ENCODE results near the gene PFKFB4.

PFKFB4 gene

DNA sequence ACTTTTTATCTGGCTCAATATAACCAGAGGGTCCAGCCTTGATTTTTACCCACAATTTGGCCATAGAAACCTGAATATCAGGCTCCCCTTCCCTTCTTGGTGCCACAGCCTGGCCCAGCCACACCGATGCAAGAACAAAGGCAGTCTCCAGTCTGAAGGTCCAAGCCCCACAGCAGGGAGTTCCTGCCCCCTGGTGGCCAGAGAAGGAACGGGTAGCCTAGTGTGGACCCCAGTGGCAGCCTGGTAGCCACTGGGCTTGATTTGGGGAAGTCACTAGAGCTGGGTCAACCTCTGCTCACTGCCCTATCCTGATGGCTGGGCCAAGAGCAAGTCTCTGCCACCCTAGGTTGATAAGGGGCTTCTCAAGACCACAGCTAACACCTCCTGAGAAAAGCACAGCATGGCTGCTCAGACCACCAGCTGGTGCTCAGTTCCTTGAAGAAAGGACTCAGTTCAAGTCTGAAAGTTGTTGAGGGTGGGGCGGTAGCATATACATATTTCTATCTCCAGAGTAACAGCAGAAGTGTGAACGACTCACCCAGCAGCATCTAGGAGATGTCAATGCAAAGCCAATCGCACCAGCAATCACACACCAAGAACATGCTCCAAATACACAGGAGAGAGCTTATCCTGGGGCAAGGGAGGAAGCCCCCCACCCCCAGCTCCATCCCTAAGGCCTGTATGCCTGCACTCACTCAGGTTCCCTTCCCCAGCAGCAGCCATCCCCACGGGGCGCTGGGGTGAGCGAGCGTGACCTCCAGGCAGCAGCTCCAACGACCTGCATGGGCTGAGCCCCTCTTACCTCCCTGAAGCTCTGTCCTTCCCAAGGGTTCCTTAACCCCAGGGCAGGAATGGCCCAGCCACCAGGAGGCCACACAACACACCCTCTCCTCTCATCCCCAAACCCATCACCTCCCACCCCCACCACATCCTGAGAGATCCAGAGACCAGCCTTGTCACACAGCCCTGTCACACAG is 7.6 kb downstream of the PFKFB4 start:
- Histone ChIP-seq H3K36me3 (ENCODE audit: insufficient read depth, insufficient read length, low read length) (peaks cover 44% of the 10 kb centered on the region), H3K9me3 (ENCODE audit: insufficient read depth, low read length) (no peaks in the 10 kb centered on the region), H3K9ac (ENCODE audit: insufficient read length, low read depth) (no peak overlapping the region), H3K4me1 (ENCODE audit: insufficient read depth, insufficient read length) (peaks cover 27% of the 10 kb centered on the region), H3K4me3 (ENCODE audit: insufficient read length, low read depth) (no peak overlapping the region), H3K27me3 (ENCODE audit: insufficient read depth, insufficient read length) (no peaks in the 10 kb centered on the region)
- peak; percentile 76 for DNase-seq (ENCODE audit: low read depth, low spot score)
- no peak for TF ChIP-seq YY1 (IDR thresholded peaks at IDR 0.05; ENCODE audit: insufficient read depth, insufficient read length)
- TF ChIP-seq SUZ12 (IDR thresholded peaks at IDR 0.05; ENCODE audit: extremely low read depth, insufficient read depth, insufficient read length) = no peak
- TF ChIP-seq ZNF274 (IDR thresholded peaks at IDR 0.05; ENCODE audit: low read depth, low read length) = no peak

DNA sequence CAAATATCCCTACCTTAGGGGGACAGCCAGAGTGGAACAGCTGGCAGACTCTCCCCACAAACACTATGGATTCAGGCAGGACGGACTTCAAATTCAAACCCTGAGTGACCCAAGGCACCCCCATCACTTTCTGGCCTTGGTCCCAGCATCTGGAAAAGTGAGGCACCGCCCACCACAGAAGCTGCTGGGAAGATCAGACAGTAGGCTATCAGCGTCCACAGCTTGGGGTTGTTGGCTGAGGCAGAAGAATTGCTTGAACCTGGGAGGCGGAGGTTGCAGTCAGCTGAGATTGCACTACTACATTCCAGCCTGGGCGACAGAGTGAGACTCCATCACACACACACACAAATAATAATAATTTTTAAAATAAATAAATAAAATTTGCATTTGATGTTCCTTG is 8.5 kb downstream of the PFKFB4 start:
- no peak for DNase-seq (ENCODE audit: low read depth, low spot score)

DNA sequence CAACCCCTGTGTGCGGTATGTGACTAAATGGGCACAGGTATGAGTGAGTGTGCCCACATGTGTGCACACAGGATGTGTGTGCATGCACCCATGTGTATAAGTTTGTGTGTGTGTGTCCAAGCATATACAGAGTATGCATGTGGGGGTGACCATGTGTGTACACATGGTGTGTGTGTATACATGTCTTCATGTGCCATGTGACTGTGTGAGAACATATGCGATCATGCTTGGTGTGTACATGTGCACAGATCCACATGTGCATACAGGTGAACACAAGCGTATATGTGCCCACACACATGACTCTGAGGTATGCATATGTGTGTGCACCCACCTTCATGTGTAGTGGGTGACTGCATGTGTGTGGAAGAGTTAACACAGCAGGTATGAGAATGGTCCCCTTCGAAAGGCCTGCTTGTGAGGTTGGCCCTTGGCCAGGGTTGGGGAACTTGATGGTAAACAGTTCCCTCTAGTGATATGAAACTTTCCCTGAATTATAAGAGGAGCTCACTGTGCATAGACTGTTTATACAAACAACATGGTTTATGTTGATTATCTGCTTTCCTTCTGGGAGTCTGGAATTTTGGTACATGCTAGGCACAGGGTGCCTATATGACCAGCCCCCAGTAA is 10.3 kb downstream of the PFKFB4 start:
- Histone ChIP-seq H3K9ac (ENCODE audit: insufficient read length, low read depth) (no peak overlapping the region), H3K4me3 (ENCODE audit: insufficient read length, low read depth) (no peak overlapping the region), H3K36me3 (ENCODE audit: insufficient read depth, insufficient read length, low read length) (peaks cover 37% of the 10 kb centered on the region), H3K27me3 (ENCODE audit: insufficient read depth, insufficient read length) (no peaks in the 10 kb centered on the region), H3K9me3 (ENCODE audit: insufficient read depth, low read length) (no peaks in the 10 kb centered on the region), H3K4me1 (ENCODE audit: insufficient read depth, insufficient read length) (peaks cover 20% of the 10 kb centered on the region)
- DNase-seq (ENCODE audit: low read depth, low spot score) = no peak
- TF ChIP-seq ZNF274 (IDR thresholded peaks at IDR 0.05; ENCODE audit: low read depth, low read length) (no peak), YY1 (IDR thresholded peaks at IDR 0.05; ENCODE audit: insufficient read depth, insufficient read length) (no peak), SUZ12 (IDR thresholded peaks at IDR 0.05; ENCODE audit: extremely low read depth, insufficient read depth, insufficient read length) (no peak)

More for the DNA sequence above, 8.5 kb downstream of the PFKFB4 start:
- no peak overlapping the region for H3K4me3 ChIP-seq (ENCODE audit: insufficient read length, low read depth)
- peaks cover 29% of the 10 kb centered on the region for H3K4me1 ChIP-seq (ENCODE audit: insufficient read depth, insufficient read length)
- H3K36me3 ChIP-seq (ENCODE audit: insufficient read depth, insufficient read length, low read length) = peaks cover 44% of the 10 kb centered on the region
- H3K27me3 ChIP-seq (ENCODE audit: insufficient read depth, insufficient read length) = no peaks in the 10 kb centered on the region
- H3K9me3 ChIP-seq (ENCODE audit: insufficient read depth, low read length) = no peaks in the 10 kb centered on the region
- no peak for TF ChIP-seq YY1 (IDR thresholded peaks at IDR 0.05; ENCODE audit: insufficient read depth, insufficient read length)
- no peak for TF ChIP-seq SUZ12 (IDR thresholded peaks at IDR 0.05; ENCODE audit: extremely low read depth, insufficient read depth, insufficient read length)
- TF ChIP-seq ZNF274 (IDR thresholded peaks at IDR 0.05; ENCODE audit: low read depth, low read length) = no peak
- H3K9ac ChIP-seq (ENCODE audit: insufficient read length, low read depth) = no peak overlapping the region

DNA sequence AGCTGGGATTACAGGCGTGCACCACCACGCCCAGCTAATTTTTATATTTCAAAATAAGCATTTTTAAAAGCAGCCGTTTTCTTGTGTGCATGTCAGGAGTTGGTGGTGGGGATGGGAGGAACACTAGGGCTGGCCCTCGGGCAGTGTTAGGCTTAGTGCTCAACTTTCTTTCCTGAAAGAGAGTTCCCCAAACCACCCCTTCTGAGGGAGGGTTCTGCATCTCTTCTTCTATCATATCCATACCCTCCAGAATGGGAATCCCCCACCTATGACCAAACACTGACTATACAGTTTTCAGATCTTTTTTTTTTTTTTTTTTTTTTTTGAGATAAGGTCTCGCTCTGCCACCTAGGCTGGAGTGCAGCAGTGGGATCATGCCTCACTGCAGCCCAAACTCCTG is 12.5 kb downstream of the PFKFB4 start:
- TF ChIP-seq ZNF274 (IDR thresholded peaks at IDR 0.05; ENCODE audit: low read depth, low read length) (no peak), SUZ12 (IDR thresholded peaks at IDR 0.05; ENCODE audit: extremely low read depth, insufficient read depth, insufficient read length) (no peak), YY1 (IDR thresholded peaks at IDR 0.05; ENCODE audit: insufficient read depth, insufficient read length) (no peak)
- Histone ChIP-seq H3K9me3 (ENCODE audit: insufficient read depth, low read length) (no peaks in the 10 kb centered on the region), H3K4me1 (ENCODE audit: insufficient read depth, insufficient read length) (peaks cover 9% of the 10 kb centered on the region), H3K4me3 (ENCODE audit: insufficient read length, low read depth) (no peak overlapping the region), H3K9ac (ENCODE audit: insufficient read length, low read depth) (no peak overlapping the region), H3K27me3 (ENCODE audit: insufficient read depth, insufficient read length) (no peaks in the 10 kb centered on the region), H3K36me3 (ENCODE audit: insufficient read depth, insufficient read length, low read length) (peaks cover 32% of the 10 kb centered on the region)
- DNase-seq (ENCODE audit: low read depth, low spot score) = no peak

DNA sequence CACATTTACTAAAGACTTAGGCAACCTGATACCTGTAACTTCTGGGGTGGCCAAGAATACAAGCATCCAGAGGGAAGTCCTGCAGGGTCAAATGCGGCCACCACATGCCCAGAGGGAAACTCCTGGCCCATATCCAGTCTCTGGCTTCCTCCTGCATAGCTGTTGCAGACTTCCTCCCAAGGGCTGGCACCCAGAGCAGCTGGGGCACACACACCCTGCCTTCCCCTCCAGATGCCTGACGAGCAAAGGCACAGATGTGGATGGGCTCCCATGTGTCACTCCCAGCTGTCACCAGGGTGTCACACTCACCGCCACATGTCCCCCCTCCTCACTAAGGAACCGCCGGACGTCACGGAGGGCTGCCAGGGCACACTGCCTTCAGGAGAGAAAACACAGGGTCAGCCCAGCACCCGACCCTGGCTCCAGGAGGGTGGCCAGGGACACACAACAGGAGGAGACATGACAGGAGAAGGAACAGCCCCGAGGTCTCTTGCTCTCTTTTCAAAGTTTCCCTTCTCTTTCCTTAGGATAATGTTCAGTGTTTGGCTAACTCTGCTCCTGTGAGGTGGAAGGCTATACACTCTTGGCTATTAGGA is 13.2 kb downstream of the PFKFB4 start:
- H3K4me3 ChIP-seq (ENCODE audit: insufficient read length, low read depth) = no peak overlapping the region
- peaks cover 36% of the 10 kb centered on the region for H3K36me3 ChIP-seq (ENCODE audit: insufficient read depth, insufficient read length, low read length)
- DNase-seq (ENCODE audit: low read depth, low spot score) = no peak

DNA sequence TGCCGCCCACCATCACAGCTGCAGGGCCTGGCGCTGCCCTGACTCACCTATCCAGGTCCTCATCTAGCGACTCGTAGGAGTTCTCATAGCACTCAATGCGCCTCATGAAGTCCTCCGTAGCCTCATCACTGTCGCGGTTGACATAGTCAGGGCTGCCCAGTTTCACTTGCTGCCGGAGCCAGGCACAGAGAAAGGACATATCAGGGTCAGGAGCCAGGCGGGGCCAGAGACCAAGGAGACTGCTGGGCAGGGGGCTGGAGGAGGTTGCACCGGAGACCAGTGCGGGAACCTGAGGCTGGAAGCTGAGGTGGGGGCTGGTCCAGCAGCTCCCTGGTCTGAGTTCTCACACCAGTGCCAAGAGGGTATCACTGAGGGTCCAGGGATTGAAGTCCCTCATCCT is 18.2 kb downstream of the PFKFB4 start:
- H3K4me3 ChIP-seq (ENCODE audit: insufficient read length, low read depth) = no peak overlapping the region
- DNase-seq (ENCODE audit: low read depth, low spot score) = no peak
- H3K36me3 ChIP-seq (ENCODE audit: insufficient read depth, insufficient read length, low read length) = peaks cover 49% of the 10 kb centered on the region
- no peaks in the 10 kb centered on the region for H3K27me3 ChIP-seq (ENCODE audit: insufficient read depth, insufficient read length)
- no peak for TF ChIP-seq ZNF274 (IDR thresholded peaks at IDR 0.05; ENCODE audit: low read depth, low read length)
- no peak for TF ChIP-seq SUZ12 (IDR thresholded peaks at IDR 0.05; ENCODE audit: extremely low read depth, insufficient read depth, insufficient read length)
- TF ChIP-seq YY1 (IDR thresholded peaks at IDR 0.05; ENCODE audit: insufficient read depth, insufficient read length) = no peak
- peaks cover 3% of the 10 kb centered on the region for H3K4me1 ChIP-seq (ENCODE audit: insufficient read depth, insufficient read length)
- no peaks in the 10 kb centered on the region for H3K9me3 ChIP-seq (ENCODE audit: insufficient read depth, low read length)
- H3K9ac ChIP-seq (ENCODE audit: insufficient read length, low read depth) = no peak overlapping the region

More for the DNA sequence above, 13.2 kb downstream of the PFKFB4 start:
- TF ChIP-seq YY1 (IDR thresholded peaks at IDR 0.05; ENCODE audit: insufficient read depth, insufficient read length) (no peak), ZNF274 (IDR thresholded peaks at IDR 0.05; ENCODE audit: low read depth, low read length) (no peak), SUZ12 (IDR thresholded peaks at IDR 0.05; ENCODE audit: extremely low read depth, insufficient read depth, insufficient read length) (no peak)
- Histone ChIP-seq H3K27me3 (ENCODE audit: insufficient read depth, insufficient read length) (no peaks in the 10 kb centered on the region), H3K9ac (ENCODE audit: insufficient read length, low read depth) (no peak overlapping the region), H3K4me1 (ENCODE audit: insufficient read depth, insufficient read length) (peaks cover 5% of the 10 kb centered on the region), H3K9me3 (ENCODE audit: insufficient read depth, low read length) (no peaks in the 10 kb centered on the region)

DNA sequence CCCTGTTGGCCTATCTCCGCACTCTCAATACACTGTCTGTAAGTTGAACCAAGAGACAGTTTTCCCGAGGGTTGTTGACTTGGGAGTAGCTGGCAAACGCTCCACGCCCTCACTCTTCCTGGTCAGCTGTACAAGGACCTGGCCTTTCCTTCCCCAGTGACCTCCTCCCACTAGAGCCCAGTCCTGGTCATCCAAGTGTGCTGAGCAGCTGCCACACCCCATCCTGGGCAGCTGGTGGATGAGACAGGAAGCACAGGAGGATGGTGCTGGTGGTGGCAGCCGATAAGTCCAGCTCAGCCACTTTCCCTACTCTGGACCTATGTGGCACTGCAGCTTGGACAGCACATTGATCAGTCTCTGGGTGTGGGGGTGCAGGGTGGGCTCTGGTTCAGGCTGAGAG is 19.8 kb downstream of the PFKFB4 start:
- Histone ChIP-seq H3K36me3 (ENCODE audit: insufficient read depth, insufficient read length, low read length) (peaks cover 49% of the 10 kb centered on the region), H3K9ac (ENCODE audit: insufficient read length, low read depth) (no peak overlapping the region), H3K9me3 (ENCODE audit: insufficient read depth, low read length) (no peaks in the 10 kb centered on the region), H3K4me3 (ENCODE audit: insufficient read length, low read depth) (no peak overlapping the region), H3K27me3 (ENCODE audit: insufficient read depth, insufficient read length) (no peaks in the 10 kb centered on the region), H3K4me1 (ENCODE audit: insufficient read depth, insufficient read length) (no peaks in the 10 kb centered on the region)
- TF ChIP-seq ZNF274 (IDR thresholded peaks at IDR 0.05; ENCODE audit: low read depth, low read length) (no peak), SUZ12 (IDR thresholded peaks at IDR 0.05; ENCODE audit: extremely low read depth, insufficient read depth, insufficient read length) (no peak), YY1 (IDR thresholded peaks at IDR 0.05; ENCODE audit: insufficient read depth, insufficient read length) (no peak)
- no peak for DNase-seq (ENCODE audit: low read depth, low spot score)

Data from NT2/D1 (cell line).